Pulmonary artery endothelial cell (primary cell): ENCODE measurements around the gene PTPN3. TPM values are rescaled to one million over a fixed set of nuclear protein-coding genes. Genes with fewer than 3 reads are reported as not detected.

Experiments used
- DNase-seq: peaks from one replicate; pipeline ENCODE4 v3.0.0-alpha.2; 2011; ENCODE audit warnings: low read depth, low spot score
- total RNA-seq: library from RNA; depleted of rRNA; stranded (reverse); fragments of >200 nt; gene quantifications from 2 replicates; pipeline ENCODE4 v1.2.3, GENCODE V29; 2014

Gene PTPN3
- total RNA-seq, 1 donor from 2014 or later: 1.1 TPM

DNA sequence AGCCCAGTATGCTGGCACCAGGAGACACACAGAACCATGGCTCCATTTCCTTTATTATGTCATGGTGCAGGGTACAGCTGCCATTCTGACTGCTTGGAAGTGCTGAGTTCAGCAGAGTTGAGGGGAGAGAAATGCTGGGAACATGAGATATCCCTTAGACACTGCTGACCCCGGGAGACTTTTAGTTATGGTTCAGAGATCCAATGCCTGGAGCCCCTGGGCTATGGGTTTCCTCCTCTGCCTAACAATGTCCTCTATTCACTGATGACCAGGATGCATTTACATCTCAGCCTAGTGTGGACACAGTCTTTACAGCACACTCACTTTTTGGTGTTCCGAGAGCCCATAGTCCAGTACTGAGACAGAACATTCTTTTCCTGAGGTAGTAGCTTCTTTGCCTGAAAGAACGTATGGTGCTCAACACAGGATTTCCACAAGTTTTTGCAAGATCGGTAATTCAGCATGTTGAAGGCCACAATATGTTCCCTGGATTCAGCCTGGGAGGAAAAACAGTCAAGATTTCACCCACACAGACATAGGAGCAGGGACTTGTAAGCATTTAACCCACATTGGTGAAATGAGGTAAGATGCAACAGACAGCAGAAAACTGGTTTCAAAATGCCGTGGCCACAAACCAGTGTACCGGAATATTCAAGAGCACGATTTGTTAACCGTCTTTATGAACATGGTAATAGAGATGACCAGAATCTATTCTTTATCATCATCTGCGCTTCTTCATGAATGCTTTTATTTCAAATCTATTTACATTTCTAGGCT lies 71.3 kb downstream of the PTPN3 start:
- no peak for DNase-seq

DNA sequence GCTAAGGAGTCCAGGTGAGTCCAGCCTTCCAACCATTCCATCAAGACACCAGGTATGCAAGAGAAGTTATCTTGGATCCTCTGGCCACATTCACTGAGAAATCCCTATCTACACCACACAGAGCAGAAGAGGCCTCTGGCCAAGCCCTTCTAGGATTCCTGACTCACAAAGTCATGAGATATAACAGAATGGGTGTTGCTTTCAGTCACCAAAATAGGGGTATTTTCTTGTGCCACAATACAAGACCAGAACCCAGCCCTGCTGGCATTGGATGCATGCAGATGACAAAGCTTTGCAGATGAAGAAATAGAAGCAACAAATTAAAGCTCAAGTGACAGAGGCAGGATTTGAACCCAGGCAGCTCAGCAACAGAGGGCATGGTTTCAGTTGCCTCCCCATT lies 73.5 kb downstream of the PTPN3 start:
- no peak for DNase-seq

DNA sequence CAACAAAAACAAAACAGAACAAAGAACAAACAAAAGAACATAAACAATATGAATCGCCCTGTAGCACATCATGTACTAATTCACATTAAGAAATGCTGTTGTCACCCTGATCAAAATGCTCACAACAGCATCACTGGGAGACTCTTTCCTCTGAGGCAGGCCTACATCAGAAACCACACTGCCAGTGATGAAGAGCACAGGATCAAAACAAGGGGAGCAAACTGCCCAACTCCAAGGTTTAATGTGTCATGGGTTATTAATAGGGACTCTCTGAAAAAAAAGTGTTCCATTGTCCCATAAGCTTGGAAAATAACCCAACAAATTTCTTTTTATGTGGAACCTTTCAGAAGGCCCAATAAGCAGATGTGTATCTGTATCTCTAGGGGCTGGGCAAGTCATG lies 74.2 kb downstream of the PTPN3 start:
- DNase-seq: no peak

DNA sequence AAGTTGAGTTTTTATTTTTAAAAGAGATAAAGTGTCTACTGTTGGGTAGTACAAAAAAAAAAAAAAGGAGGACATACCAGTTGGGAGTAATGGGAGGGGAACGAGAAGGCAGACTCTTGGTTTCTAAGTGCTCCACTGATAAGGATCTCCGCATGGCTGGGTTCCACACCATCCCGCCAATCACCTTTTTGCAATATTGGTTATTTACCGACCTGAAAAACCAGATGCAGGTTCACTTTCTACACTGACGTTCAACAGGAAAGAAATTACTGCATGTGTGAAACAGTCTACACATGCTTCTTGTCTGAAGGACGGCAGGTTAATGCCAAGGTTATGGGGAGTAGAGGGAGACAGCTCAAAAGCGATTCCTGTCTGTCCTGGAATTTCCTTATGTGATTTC lies 75.5 kb downstream of the PTPN3 start:
- no peak for DNase-seq

DNA sequence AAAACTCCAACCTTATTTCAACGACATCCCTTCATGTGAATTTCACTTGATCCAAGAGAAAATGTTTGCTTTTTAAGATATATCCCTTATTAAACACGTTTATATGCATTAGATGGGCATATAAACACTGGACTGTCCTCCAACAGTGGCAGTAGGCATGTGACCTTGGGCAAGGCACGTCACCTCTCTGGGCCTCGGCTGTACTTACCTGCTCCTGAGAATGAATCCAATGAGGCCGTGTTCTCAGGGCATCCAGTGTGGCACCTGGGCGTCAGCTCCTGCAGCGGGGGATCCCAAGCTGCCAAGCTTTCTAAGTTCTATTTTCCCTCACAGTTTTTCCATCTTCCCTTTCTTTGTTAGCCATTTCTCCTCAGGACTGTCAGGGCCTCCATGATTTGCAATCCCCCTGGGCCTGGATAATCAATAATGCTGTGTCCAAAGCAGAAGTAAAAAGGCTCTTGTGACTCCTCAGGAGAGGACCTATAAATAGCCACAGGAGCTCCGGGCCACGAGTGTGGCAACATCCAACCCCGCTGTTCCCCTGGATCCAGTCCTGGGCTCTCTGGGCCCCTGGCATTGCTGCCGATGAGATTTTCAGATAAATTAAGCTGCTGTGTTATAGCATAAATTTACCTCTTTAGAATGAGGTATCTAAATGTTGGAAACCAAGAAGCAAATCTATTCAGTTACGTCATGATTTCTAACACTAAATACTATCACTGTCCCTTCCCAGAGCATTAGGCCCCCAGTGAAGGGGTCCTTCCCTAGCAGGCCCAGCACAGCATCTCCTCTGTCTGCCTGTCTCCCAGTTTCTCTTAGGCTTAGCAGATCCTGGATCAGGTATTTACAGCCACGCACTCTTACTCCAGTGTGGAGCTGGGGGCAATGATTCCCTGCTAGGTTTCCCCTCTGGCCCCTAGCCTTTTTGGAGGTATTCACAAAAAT lies 76.8 kb downstream of the PTPN3 start:
- no peak for DNase-seq

DNA sequence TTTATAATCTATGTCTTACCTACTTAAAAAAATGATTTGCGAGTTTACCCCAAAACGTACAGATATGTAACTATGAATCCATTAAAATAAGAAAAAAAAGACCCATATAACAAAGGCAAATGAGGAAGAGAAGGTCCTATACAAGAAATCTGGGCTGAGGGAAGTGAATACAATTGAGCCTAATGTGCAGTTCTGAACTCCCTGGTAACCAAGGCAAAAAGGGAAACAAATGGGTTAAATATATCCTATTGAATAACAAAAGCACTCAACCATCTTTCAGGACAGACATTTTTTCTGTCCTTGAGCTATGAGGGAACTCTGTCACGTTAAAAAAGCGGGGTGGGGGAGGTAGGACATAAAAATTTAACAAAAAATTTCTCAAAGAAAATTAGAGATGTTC lies 78.6 kb downstream of the PTPN3 start:
- no peak for DNase-seq

DNA sequence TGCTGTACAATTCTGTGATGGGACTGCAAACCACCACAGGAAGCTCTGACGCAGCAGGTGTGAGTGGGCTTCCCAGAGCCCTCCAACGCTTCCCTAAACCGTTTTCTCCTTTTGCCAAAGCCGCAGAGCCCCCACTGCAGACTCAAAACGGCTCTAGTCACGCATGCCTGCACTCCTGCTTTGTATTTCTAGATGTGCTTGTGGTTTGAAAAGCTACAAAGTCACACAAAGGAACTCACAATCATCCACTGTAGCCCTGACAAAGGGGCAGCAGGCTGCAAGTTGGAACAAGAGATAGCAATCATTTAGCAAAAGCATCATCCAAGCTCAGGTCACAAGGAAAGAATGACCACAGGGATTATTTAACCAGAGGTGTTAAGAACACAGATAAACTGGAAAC lies 79.3 kb downstream of the PTPN3 start:
- DNase-seq: no peak

DNA sequence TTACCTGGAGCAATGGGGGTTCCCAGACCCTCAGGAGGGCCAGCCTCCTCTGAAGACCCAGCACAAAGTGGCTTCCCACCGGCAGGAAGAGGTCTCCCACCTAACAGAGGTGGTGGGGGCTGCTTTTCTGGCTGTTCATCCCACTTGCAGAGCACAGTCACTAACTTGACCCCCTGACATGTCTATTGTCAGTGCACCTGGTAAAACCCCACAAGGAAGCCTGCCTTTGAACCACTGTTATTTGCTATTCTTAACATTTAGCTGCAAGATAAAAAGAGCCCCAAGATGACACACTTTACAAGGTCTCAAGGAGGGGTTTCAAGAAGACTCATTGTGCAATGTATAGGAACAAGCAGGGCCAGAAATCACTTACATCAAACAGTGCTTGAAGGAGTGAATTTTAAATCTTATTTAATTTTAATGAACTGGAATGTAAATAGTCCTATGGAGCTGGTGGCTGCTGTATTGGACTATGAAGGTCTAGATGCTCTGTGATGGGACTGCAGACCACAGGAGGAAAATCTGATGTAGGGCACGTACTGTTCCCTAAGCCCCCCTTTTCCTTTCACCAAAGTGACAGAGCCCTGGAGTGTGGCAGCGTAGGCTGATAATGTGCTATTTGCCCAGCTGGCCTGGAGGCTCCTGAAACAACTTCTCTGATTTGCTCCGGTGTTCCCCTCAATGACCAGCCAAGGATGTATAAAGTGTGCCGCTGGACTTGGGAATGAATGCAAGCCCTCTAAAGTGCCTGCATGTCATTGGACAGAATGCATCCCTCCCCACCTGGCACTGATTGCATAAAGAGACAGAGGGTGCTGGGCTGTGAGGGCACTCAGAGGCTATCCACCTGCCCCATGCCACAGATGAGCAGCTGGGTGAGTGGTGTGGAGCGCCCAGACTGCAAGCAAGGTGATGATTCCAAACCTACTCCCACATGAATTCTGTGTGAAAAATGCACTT lies 80.2 kb downstream of the PTPN3 start:
- DNase-seq: no peak

DNA sequence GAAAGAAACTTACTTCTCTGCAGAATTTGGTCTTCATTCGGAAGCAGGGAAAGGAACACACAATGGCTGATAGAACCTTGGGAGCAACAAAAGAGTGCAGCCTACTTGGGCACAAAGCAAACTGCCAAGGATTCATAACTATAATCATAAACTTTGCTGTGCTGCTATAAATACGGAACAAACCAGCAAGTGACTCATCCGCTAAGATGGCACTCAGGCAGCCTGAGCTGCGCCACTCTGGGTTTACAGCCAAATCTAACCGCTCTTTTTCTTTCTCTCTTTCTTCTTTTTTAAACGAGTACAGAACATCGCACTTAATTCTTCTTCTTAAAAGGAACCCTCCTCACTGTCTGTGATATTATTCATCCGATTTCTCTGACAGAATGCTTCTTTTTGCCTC lies 81.1 kb downstream of the PTPN3 start:
- DNase-seq: no peak

DNA sequence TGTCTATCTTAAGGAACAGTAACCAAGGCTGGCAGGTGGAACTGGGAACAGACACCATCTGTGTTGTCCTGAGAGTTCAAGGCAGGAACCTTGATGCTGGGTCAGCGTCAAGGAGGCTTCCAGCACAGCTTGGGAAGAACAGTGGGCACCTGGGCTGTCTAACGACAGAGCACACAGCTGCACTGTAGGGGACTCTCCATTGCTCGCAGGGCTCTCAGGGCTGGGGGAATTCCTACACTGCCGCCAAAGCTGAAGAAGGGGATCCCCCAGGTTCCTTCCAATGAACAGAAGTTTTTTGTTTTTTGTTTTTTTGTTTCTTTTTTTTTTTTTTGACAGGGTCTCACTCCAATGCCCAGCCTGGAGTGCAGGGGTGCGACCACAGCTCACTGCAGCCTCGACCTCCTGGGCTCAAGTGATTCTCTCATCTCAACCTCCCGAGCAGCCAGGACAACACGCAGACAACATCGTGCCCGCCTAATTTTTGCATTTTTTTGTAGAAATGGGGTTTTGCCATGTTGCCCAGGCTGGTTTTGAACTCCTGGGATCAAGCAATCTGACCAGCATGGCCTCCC lies 81.9 kb downstream of the PTPN3 start:
- DNase-seq: no peak

DNA sequence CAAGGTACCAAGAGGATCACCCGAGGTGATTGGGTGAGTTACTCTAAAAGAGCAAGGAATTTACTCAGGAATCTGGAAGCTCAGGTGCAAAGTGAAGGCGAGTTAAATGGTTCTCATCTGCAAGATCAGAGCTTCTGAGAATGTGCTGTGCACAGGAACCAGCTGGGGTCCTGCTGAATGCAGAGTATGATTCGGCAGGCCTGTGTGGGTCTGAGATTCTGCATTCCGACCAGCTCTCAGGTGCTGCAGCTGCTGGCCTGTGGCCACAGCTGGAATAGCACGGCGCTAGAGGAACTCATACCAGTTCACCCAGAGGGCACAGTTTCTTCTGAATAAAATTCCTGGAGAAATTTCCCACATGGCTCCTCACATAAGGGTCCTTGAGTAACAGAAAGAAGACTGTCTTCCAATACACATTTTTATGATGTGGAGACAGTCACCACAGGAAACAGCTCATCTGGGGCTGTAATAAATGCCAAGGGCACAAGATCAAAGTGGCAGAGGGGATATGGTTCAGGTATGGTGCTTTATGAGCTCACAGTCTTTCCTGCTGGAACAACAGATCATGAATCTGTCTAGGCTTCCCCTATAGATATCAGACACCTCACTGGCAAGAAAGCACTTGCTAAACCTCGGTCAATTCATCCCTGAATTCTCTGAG lies 83.9 kb downstream of the PTPN3 start:
- DNase-seq: no peak

DNA sequence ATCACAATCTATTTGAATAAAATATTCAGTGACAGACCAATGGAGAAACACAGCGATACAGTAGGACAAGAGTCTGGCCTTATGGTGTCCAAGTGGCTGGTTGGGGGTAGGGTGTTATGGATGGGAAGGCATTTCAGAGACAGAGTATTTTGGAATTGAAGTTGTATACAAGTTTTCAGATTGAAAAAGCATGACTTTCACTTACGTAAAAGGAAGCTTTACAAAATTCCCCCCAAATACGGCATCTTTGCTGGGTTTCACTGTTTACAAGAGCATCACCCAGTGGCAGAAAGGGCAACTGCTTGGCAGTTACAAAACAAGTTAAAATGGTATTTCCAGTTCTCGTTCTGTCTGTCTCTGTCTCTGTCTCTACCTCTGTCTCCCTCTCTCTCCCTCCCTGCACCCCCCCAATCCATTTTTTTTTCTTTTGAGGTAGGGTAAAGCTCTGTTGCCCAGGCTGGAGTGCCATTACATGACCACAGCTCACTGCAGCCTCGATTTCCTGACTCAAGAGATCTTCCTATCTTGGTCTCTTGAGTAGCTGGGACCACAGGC lies 86.2 kb downstream of the PTPN3 start:
- DNase-seq: no peak

DNA sequence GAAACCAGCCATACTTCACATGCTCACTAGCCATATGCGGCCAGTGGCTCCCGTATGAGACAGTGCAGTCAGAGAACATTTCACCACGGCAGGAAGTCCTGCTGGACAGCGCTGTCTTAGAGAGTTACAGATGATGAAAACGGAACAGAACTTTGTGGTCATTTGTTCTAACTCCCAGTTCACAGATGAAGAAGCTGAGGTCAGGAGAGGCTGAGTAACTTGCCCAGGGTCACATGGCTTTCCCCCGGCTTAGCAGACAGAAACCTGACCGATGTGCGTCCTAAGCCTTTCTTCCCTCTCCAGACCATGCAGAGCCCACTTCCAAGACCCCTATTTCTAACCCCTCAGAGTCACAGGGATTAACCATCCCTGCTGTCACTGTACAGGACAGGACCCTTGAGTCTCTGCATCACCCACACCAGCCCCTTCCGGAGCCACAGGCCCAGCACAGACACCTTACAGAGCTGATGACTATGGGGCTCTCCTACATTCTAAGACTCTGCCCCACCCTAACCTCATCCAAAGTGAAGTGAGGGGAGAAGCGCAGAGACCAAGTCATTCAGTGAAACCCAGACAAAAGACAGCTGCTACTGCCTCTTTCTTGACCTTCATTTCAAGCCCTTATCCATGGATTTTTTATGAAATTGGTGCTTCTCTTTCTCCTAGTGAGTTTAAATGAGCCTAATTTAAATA lies 86.9 kb downstream of the PTPN3 start:
- DNase-seq: no peak

DNA sequence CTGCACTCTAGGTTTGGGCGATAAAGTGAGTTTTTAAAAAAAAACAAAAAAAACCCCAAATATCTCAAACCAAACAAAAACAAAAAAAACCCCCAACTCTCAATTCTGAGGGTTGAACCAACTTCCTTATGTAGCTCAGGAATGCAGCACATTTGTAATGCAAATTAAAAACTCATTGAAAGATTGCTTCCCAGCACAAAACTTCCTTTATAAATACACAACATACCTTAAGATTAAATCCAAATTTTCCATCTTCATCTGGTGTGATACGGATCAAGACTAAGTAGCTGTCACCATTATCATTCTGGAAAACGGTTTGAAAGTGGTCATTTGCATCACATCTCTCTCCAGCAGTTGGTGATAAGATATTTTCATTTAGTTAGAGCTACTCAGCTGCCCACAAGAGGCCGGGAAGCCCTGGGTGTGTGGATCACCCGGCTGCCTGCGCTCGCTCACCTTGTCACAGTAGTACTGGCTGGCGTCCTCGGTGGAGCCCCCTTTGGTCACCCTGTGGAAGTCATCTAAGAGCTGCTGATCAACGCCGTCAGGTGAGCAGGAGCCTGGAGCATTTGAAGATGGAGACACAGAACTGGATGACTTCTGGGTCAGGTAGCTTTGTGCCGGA lies 88.2 kb downstream of the PTPN3 start:
- no peak for DNase-seq

DNA sequence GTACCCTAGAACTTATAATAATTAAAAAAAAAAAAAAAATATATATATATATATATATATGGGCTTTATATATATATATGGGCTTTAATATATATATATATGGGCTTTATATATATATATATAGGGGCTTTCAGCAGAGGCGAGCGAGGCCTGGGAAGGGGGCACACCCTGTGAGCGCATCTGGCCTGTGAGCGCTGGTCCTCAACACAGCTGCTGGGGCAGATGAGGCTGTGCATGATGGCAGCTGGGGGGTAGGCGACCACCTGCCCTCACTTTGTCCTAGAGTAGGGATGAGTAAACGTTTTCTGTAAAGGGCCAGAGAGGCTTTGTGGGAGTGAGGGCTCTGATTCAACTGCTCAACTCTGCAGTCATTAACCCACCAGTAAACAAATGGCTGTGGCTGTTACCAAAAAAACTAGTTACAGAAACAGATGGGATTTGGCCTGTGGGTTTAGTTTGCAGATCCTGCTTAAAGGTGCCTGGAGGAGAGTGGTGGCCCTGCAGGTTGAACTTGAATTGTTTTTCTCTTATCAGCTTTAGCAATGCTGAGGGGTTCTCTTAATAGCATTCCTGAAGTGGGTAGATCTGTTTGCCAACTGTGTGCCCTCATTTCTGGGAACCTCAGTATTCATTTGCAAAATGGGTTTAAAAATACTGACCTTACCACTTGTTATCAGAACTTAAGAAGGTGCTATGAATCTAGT lies 89.2 kb downstream of the PTPN3 start:
- DNase-seq: no peak

DNA sequence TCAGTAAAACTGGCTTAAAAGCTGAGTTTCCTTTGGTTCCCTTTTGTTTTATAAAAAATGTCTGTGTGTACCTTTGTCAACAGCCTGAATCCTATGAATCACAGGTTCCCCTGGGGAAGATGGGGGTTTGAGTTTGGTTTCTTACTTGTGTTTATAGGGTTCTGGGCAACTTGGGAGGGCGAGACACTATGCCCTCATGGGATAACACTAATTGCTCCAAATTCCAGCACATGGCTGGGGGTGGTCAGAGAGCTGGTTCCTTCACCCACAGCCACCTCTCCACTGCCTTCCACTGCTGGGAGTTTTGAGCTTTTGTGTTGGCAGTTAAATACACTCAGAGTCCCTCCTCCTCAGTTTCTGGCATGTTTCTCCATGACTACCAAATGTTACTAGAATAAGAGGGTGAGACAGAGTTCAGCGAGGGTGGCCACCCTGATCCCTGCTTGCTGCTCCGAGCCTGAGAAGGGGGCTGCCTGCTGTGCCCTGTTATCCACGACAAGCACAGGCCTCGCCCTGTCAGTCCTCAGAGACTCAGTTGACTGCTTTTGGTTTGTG lies 94.3 kb downstream of the PTPN3 start:
- no peak for DNase-seq

DNA sequence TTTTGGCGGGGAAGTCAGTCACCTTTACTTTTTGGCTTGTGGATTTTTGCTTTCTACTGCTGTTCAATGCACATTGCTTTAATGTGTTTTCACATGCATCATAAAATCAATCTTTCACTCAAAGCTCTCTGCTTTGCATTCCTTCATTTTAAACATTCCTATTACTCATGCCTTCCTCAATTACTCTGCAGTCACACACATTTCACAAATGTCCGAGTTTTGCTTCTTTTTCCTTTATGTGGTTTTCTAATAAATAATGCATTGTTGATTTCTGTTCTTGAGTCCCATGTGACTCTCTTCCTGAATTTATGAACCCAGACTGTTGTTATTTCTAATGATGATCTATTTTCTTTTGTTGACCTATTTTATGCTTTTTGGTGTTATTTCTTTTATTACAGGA lies 95.0 kb downstream of the PTPN3 start:
- no peak for DNase-seq

DNA sequence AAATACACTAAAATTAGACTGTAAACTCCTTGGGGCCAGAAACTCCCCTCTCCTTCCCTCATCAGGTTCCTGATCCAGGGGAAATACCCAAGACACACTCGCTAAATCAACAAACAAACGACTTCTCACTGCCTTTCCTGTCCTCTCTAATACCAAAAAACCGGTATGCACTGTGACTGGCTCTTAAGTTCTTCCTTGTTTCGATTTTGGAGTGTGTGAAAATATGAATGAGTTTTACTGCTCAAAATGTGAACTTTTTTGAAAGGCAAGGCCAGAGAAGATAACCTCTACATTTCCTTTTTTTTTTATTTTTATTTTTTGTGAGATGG lies 96.2 kb downstream of the PTPN3 start:
- no peak for DNase-seq
